Progenitor cell of endocrine pancreas (in vitro differentiated cells): ENCODE data around the gene IFT122. TPM values are rescaled to one million over a fixed set of nuclear protein-coding genes. Genes with fewer than 3 reads are reported as not detected.

Experiments used
- DNase-seq: peaks from one replicate; pipeline ENCODE4 v3.0.0; 2021; ENCODE audit warnings: low spot score; ENCODE audit not compliant: unreplicated experiment
- H3K27ac Mint-ChIP-seq: 2 replicates; pipeline ENCODE4 v1.8.0; 2021; ENCODE audit warnings: mild to moderate bottlenecking, moderate library complexity, mixed read lengths
- H3K27me3 Mint-ChIP-seq: 2 replicates; pipeline ENCODE4 v1.8.0; 2021; ENCODE audit warnings: mixed read lengths
- H3K36me3 Mint-ChIP-seq: 2 replicates; pipeline ENCODE4 v1.8.0; 2022; ENCODE audit warnings: mixed read lengths; ENCODE audit not compliant: insufficient read depth
- H3K4me1 Mint-ChIP-seq: 2 replicates; pipeline ENCODE4 v1.8.0; 2021; ENCODE audit warnings: low read depth, mixed read lengths
- H3K4me3 Mint-ChIP-seq: 2 replicates; pipeline ENCODE4 v1.8.0; 2021; ENCODE audit warnings: low read depth, mild to moderate bottlenecking, moderate library complexity, mixed read lengths
- H3K9me3 Mint-ChIP-seq: 2 replicates; pipeline ENCODE4 v1.8.0; 2021; ENCODE audit warnings: low read depth, mixed read lengths
- total RNA-seq: library from RNA; stranded (reverse); gene quantifications from 2 replicates; pipeline ENCODE4 v1.2.1, GENCODE V29; 2021
- TF ChIP-seq, protein P1 (sequence below): fragments of 200-600 bp; sonication (generic); IDR thresholded peaks from one replicate; pipeline ENCODE4 v1.5.0; 2021; ENCODE audit warnings: antibody characterized with exemption, mild to moderate bottlenecking; ENCODE audit not compliant: unreplicated experiment

Gene IFT122
- total RNA-seq, 1 donor from 2014 or later: 75.6 TPM

DNA sequence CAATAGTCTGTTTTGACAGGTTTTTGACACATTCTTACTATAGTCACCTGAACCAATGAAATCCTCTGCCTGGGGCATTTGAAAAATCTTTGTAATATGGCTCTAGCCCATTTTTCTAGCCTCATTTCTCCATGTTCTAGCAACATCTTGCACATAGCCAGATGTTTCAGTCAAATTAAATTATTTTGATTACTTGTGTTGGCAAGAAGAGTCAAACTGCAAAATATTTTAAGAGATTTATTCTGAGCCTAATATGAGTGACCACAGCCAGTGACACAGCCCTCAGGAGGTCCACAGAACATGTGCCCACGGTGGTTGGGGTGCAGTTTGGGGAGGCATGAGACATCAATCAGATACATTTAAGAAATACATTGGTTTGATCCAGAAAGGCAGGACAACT lies 6.9 kb downstream of the IFT122 start:
- Mint-ChIP-seq H3K27me3 (no peaks in the 10 kb centered on the region), H3K9me3 (no peaks in the 10 kb centered on the region), H3K4me3 (peak overlapping the region; percentile 44), H3K4me1 (peaks cover 69% of the 10 kb centered on the region), H3K27ac (peak overlapping the region; percentile 93), H3K36me3 (peaks cover under 1% of the 10 kb centered on the region)
- DNase-seq: no peak
- TF ChIP-seq, protein P1, sequence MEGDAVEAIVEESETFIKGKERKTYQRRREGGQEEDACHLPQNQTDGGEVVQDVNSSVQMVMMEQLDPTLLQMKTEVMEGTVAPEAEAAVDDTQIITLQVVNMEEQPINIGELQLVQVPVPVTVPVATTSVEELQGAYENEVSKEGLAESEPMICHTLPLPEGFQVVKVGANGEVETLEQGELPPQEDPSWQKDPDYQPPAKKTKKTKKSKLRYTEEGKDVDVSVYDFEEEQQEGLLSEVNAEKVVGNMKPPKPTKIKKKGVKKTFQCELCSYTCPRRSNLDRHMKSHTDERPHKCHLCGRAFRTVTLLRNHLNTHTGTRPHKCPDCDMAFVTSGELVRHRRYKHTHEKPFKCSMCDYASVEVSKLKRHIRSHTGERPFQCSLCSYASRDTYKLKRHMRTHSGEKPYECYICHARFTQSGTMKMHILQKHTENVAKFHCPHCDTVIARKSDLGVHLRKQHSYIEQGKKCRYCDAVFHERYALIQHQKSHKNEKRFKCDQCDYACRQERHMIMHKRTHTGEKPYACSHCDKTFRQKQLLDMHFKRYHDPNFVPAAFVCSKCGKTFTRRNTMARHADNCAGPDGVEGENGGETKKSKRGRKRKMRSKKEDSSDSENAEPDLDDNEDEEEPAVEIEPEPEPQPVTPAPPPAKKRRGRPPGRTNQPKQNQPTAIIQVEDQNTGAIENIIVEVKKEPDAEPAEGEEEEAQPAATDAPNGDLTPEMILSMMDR: no peak

DNA sequence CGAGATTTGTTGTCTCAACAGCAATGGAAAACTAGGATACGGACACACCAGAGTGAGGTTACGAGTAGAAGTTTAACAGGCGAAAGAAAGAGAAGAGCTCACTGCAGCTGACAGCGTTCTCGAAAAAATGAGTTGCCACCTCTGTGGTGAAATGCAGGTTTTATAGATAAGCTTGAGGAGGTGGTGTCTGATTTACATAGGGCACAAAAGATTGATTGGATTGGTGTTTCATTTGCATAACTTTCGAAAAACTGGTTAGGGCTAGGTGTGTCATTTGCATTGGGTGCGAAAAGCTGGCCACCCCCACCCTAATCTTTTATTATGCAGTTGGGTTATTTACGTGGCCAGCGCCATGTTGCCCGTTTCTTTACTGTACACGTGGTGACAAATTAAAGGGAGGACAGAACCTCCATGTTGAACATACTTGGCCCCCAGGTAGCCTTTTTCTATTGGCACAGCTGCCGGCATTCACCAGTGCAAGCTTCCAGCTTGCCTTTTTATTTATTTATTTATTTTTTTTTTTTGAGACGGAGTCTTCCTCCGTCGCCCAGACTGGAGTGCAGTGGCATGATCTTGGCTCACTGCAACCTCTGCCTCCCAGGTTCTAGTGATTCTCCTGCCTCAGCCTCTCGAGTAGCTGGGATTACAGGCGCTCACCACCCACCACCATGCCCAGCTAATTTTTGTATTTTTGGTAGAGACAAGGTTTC lies 8.3 kb downstream of the IFT122 start:
- DNase-seq: no peak
- no peaks in the 10 kb centered on the region for H3K27me3 Mint-ChIP-seq
- peak overlapping the region; percentile 95 for H3K27ac Mint-ChIP-seq
- peaks cover 13% of the 10 kb centered on the region for H3K36me3 Mint-ChIP-seq
- H3K9me3 Mint-ChIP-seq: no peaks in the 10 kb centered on the region
- peaks cover 58% of the 10 kb centered on the region for H3K4me1 Mint-ChIP-seq
- TF ChIP-seq, protein P1: no peak
- peak overlapping the region; percentile 41 for H3K4me3 Mint-ChIP-seq

DNA sequence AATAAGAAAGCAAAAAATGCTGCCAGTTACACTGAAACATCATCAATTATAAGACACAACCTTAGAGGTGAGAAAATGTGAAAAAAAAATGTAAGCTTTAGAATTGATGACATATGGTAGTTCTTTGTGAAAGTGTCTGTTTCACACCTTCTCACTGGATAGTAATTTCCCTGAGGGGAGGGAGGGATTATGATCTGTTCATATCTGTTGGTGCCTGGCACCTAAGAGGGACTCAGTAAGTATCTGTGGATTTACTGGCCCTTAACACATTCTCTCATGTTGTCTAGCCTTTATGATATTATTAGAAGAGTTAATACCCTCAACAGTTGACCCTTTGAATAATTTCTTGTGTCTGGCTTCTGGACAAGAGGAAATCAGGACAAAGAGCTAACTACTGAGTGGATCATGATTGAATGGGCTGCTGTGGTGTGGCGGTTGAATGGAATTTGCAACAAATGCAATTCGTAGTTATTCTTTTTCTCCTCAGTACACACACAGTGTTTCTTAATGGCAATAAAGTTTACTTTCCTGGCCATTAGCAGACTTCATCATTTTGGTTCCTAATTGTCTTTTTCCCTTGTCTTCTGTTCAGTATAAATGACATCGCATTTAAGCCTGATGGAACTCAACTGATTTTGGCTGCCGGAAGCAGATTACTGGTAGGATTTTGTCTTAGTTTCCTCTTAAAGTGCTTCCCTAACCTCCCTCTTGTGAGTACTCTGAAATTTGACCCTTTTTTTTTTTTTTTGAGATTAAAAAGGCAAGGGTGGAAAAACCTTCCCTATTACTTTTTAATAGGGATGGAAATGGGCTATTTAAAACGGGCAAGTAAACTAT lies 9.5 kb downstream of the IFT122 start:
- Mint-ChIP-seq H3K36me3 (peaks cover 17% of the 10 kb centered on the region), H3K27me3 (no peaks in the 10 kb centered on the region), H3K9me3 (no peaks in the 10 kb centered on the region), H3K27ac (peak overlapping the region; percentile 95), H3K4me1 (peaks cover 50% of the 10 kb centered on the region), H3K4me3 (no peak overlapping the region)
- no peak for DNase-seq
- TF ChIP-seq, protein P1: no peak

DNA sequence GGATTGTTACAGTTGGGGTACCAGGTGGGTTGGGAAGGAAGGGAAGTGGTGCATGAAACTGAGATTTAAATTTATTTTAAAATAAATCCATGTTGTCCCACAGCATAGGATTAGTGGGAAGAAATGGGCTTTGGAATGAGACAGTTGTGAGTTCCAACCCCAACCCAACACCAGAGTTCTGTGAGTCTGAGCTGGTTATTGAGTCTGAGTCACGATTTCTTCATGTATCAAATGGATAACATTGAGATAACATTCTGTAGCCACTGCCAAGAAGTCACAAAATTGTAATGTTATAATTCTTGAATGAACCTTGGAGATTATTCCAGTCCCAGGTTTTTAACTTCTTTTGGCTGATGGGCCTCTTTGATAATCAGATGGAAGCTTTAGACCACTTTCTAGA lies 13.7 kb downstream of the IFT122 start:
- Mint-ChIP-seq H3K4me3 (no peak overlapping the region), H3K36me3 (peaks cover 20% of the 10 kb centered on the region), H3K9me3 (no peaks in the 10 kb centered on the region), H3K4me1 (peaks cover 22% of the 10 kb centered on the region), H3K27me3 (no peaks in the 10 kb centered on the region), H3K27ac (no peak overlapping the region)
- TF ChIP-seq, protein P1: no peak
- no peak for DNase-seq

DNA sequence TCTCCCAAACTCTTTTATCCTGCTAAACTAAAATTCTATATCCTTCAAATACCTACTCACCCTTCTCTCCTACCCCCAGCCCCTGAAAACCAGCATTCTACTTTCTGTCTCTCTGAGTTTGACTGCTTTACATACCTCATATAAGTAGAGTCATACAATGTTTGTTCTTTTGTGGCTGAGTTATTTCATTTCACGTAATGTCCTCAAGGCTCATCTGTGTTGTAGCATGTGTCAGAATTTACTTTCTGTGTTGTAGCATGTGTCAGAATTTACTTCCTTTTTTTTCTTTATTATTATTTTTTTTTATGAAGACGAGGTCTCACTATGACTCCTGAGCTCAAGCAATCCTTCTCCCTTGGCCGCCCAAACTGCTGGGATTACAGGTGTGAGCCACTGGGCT lies 20.1 kb downstream of the IFT122 start:
- no peak for DNase-seq
- no peak overlapping the region for H3K4me3 Mint-ChIP-seq
- H3K9me3 Mint-ChIP-seq: no peaks in the 10 kb centered on the region
- TF ChIP-seq, protein P1: no peak
- no peaks in the 10 kb centered on the region for H3K27me3 Mint-ChIP-seq
- H3K36me3 Mint-ChIP-seq: peaks cover 23% of the 10 kb centered on the region
- no peak overlapping the region for H3K27ac Mint-ChIP-seq
- peaks cover 3% of the 10 kb centered on the region for H3K4me1 Mint-ChIP-seq
